ENCODE measurements around the gene ZMYND10. TPM values are rescaled to one million over a fixed set of nuclear protein-coding genes. Genes with fewer than 3 reads are reported as not detected.

ZMYND10 gene
- total RNA-seq, 2 donors from 2014 or later = 3.9 to 10.9 TPM

GRCh38 chr3:50375258-50375931 is 29.9 kb upstream of the ZMYND10 start:
- Mint-ChIP-seq H3K36me3 (ENCODE audit: low read depth) (no peaks in the 10 kb centered on the region), H3K9me3 (no peaks in the 10 kb centered on the region), H3K27ac (no peak overlapping the region), H3K4me3 (no peak overlapping the region), H3K27me3 (no peaks in the 10 kb centered on the region), H3K4me1 (no peaks in the 10 kb centered on the region)
- ATAC-seq (replicated peaks) = no peak

- Mint-ChIP-seq H3K9me3 (no peaks in the 10 kb centered on the region), H3K4me1 (no peaks in the 10 kb centered on the region), H3K27ac (no peak overlapping the region), H3K4me3 (no peak overlapping the region), H3K27me3 (no peaks in the 10 kb centered on the region), H3K36me3 (ENCODE audit: low read depth) (no peaks in the 10 kb centered on the region)
- ATAC-seq (replicated peaks) = no peak
These were observed 29.1 kb upstream of the ZMYND10 start for GRCh38 chr3:50374363-50375257.

GRCh38 chr3:50373146-50374051 is 27.9 kb upstream of the ZMYND10 start:
- no peaks in the 10 kb centered on the region for H3K27me3 Mint-ChIP-seq
- ATAC-seq (replicated peaks) = no peak
- no peaks in the 10 kb centered on the region for H3K36me3 Mint-ChIP-seq (ENCODE audit: low read depth)
- peaks cover 5% of the 10 kb centered on the region for H3K4me1 Mint-ChIP-seq
- no peaks in the 10 kb centered on the region for H3K9me3 Mint-ChIP-seq
- no peak overlapping the region for H3K4me3 Mint-ChIP-seq
- peak overlapping the region; percentile 33 for H3K27ac Mint-ChIP-seq

- no peaks in the 10 kb centered on the region for H3K36me3 Mint-ChIP-seq (ENCODE audit: low read depth)
- H3K9me3 Mint-ChIP-seq = no peaks in the 10 kb centered on the region
- no peaks in the 10 kb centered on the region for H3K27me3 Mint-ChIP-seq
- H3K4me3 Mint-ChIP-seq = no peak overlapping the region
- H3K4me1 Mint-ChIP-seq = peaks cover 5% of the 10 kb centered on the region
- ATAC-seq (replicated peaks) = no peak
- H3K27ac Mint-ChIP-seq = no peak overlapping the region
These were observed 26.8 kb upstream of the ZMYND10 start for GRCh38 chr3:50372349-50372748.

- Mint-ChIP-seq H3K4me3 (no peak overlapping the region), H3K36me3 (ENCODE audit: low read depth) (no peaks in the 10 kb centered on the region), H3K4me1 (peaks cover 5% of the 10 kb centered on the region), H3K27me3 (no peaks in the 10 kb centered on the region), H3K9me3 (no peaks in the 10 kb centered on the region), H3K27ac (no peak overlapping the region)
- no peak for ATAC-seq (replicated peaks)
These were observed 25.7 kb upstream of the ZMYND10 start for GRCh38 chr3:50371133-50371685.

- H3K27me3 Mint-ChIP-seq = no peaks in the 10 kb centered on the region
- no peak for ATAC-seq (replicated peaks)
- H3K27ac Mint-ChIP-seq = no peak overlapping the region
- peaks cover 5% of the 10 kb centered on the region for H3K4me1 Mint-ChIP-seq
- H3K9me3 Mint-ChIP-seq = no peaks in the 10 kb centered on the region
- no peaks in the 10 kb centered on the region for H3K36me3 Mint-ChIP-seq (ENCODE audit: low read depth)
- H3K4me3 Mint-ChIP-seq = no peak overlapping the region
These were observed 25.1 kb upstream of the ZMYND10 start for GRCh38 chr3:50370594-50370993.

GRCh38 chr3:50369012-50369670 is 23.6 kb upstream of the ZMYND10 start:
- H3K36me3 Mint-ChIP-seq (ENCODE audit: low read depth) = no peaks in the 10 kb centered on the region
- H3K4me3 Mint-ChIP-seq = no peak overlapping the region
- H3K4me1 Mint-ChIP-seq = peaks cover 5% of the 10 kb centered on the region
- no peak overlapping the region for H3K27ac Mint-ChIP-seq
- no peaks in the 10 kb centered on the region for H3K9me3 Mint-ChIP-seq
- no peaks in the 10 kb centered on the region for H3K27me3 Mint-ChIP-seq
- no peak for ATAC-seq (replicated peaks)

- Mint-ChIP-seq H3K36me3 (ENCODE audit: low read depth) (no peaks in the 10 kb centered on the region), H3K4me1 (peaks cover 5% of the 10 kb centered on the region), H3K27ac (peak overlapping the region; percentile 82), H3K4me3 (peak overlapping the region; percentile 82), H3K9me3 (no peaks in the 10 kb centered on the region), H3K27me3 (no peaks in the 10 kb centered on the region)
- no peak for ATAC-seq (replicated peaks)
These were observed 20.3 kb upstream of the ZMYND10 start for GRCh38 chr3:50365842-50366220.

- H3K4me1 Mint-ChIP-seq = peaks cover 5% of the 10 kb centered on the region
- H3K27me3 Mint-ChIP-seq = no peaks in the 10 kb centered on the region
- no peaks in the 10 kb centered on the region for H3K36me3 Mint-ChIP-seq (ENCODE audit: low read depth)
- peak overlapping the region; percentile 82 for H3K4me3 Mint-ChIP-seq
- peak; percentile 98 for ATAC-seq (replicated peaks)
- peak overlapping the region; percentile 82 for H3K27ac Mint-ChIP-seq
- no peaks in the 10 kb centered on the region for H3K9me3 Mint-ChIP-seq
These were observed 19.7 kb upstream of the ZMYND10 start for GRCh38 chr3:50365080-50365841.

- no peaks in the 10 kb centered on the region for H3K9me3 Mint-ChIP-seq
- peak overlapping the region; percentile 82 for H3K4me3 Mint-ChIP-seq
- no peaks in the 10 kb centered on the region for H3K36me3 Mint-ChIP-seq (ENCODE audit: low read depth)
- H3K27ac Mint-ChIP-seq = no peak overlapping the region
- peak; percentile 27 for ATAC-seq (replicated peaks)
- no peaks in the 10 kb centered on the region for H3K27me3 Mint-ChIP-seq
- H3K4me1 Mint-ChIP-seq = peaks cover 5% of the 10 kb centered on the region
These were observed 19.1 kb upstream of the ZMYND10 start for GRCh38 chr3:50364573-50365079.

- H3K9me3 Mint-ChIP-seq = no peaks in the 10 kb centered on the region
- H3K27ac Mint-ChIP-seq = peak overlapping the region; percentile 97
- H3K27me3 Mint-ChIP-seq = no peaks in the 10 kb centered on the region
- peaks cover 15% of the 10 kb centered on the region for H3K4me1 Mint-ChIP-seq
- peaks cover 35% of the 10 kb centered on the region for H3K36me3 Mint-ChIP-seq (ENCODE audit: low read depth)
- peak overlapping the region; percentile 93 for H3K4me3 Mint-ChIP-seq
- ATAC-seq (replicated peaks) = peak; percentile 23
These were observed 14.2 kb upstream of the ZMYND10 start for GRCh38 chr3:50359760-50360110.

GRCh38 chr3:50358911-50359759 is 13.6 kb upstream of the ZMYND10 start, which contains the start of gene TMEM115:
Gene TMEM115 (minus strand): TSS chr3:50359521. CDS start chr3:50359063, 458 bp downstream.
- H3K9me3 Mint-ChIP-seq = no peaks in the 10 kb centered on the region
- peak within 1 kb of the TSS; percentile 97 for H3K27ac Mint-ChIP-seq
- H3K27me3 Mint-ChIP-seq = no peaks in the 10 kb centered on the region
- peaks cover 41% of the 10 kb centered on the region for H3K36me3 Mint-ChIP-seq (ENCODE audit: low read depth)
- peak within 1 kb of the TSS; percentile 93 for H3K4me3 Mint-ChIP-seq
- H3K4me1 Mint-ChIP-seq = peaks cover 15% of the 10 kb centered on the region
- peak; percentile 100 for ATAC-seq (replicated peaks)
